MM.1S (cell line): Measurements from ENCODE around the gene TRAK2.

Experiments
- DNase-seq: peaks from one replicate; pipeline ENCODE4 v3.0.0-alpha.2; 2015
- H2AFZ ChIP-seq: fragments of 300-600 bp; sonication (generic); 2 replicates; pipeline ENCODE4 v1.6.0; 2016; ENCODE audit warnings: antibody characterized with exemption, low read length
- H3F3A ChIP-seq: fragments of 300-600 bp; sonication (generic); 2 replicates; pipeline ENCODE4 v1.6.1; 2016; ENCODE audit warnings: mild to moderate bottlenecking, antibody characterized with exemption, low read length, moderate library complexity, mixed read lengths; ENCODE audit not compliant: insufficient read depth
- H3K27ac ChIP-seq: fragments of 300-600 bp; sonication (generic); 2 replicates; pipeline ENCODE4 v1.5.1; 2016; ENCODE audit warnings: mild to moderate bottlenecking, low read length
- H3K27me3 ChIP-seq: fragments of 300-600 bp; sonication (generic); replicated peaks from 2 replicates; pipeline ENCODE4 v1.6.0; 2016; ENCODE audit warnings: low read length; ENCODE audit not compliant: insufficient read depth
- H3K36me3 ChIP-seq: fragments of 300-600 bp; sonication (generic); replicated peaks from 2 replicates; pipeline ENCODE4 v1.6.1; 2016; ENCODE audit warnings: mild to moderate bottlenecking, low read length, mixed read lengths; ENCODE audit not compliant: insufficient read depth
- H3K4me1 ChIP-seq: fragments of 300-600 bp; sonication (generic); 2 replicates; pipeline ENCODE4 v1.6.1; 2016; ENCODE audit warnings: low read length, mixed read lengths
- H3K4me2 ChIP-seq: fragments of 300-600 bp; sonication (generic); 2 replicates; pipeline ENCODE4 v1.6.0; 2016; ENCODE audit warnings: low read depth, low read length
- H3K4me3 ChIP-seq: fragments of 300-600 bp; sonication (generic); 2 replicates; pipeline ENCODE4 v1.5.1; 2016; ENCODE audit warnings: low read length, mixed read lengths
- H3K79me2 ChIP-seq: fragments of 300-600 bp; sonication (generic); 2 replicates; pipeline ENCODE4 v1.6.1; 2016; ENCODE audit warnings: mixed run types, low read length, mixed read lengths
- H3K9ac ChIP-seq: fragments of 300-600 bp; sonication (generic); 2 replicates; pipeline ENCODE4 v1.6.1; 2016; ENCODE audit warnings: low read length, mixed read lengths
- H3K9me2 ChIP-seq: fragments of 300-600 bp; sonication (generic); replicated peaks from 2 replicates; pipeline ENCODE4 v1.6.1; 2016; ENCODE audit warnings: mild to moderate bottlenecking, low read length, mixed read lengths; ENCODE audit not compliant: insufficient read depth
- H3K9me3 ChIP-seq: fragments of 300-600 bp; sonication (generic); replicated peaks from 2 replicates; pipeline ENCODE4 v1.6.1; 2016; ENCODE audit warnings: mild to moderate bottlenecking, low read length, mixed read lengths; ENCODE audit not compliant: insufficient read depth
- H4K20me1 ChIP-seq: fragments of 300-600 bp; sonication (generic); 2 replicates; pipeline ENCODE4 v1.6.1; 2016; ENCODE audit warnings: mild to moderate bottlenecking, low read length, moderate library complexity, mixed read lengths; ENCODE audit not compliant: insufficient read depth
- CTCF ChIP-seq: fragments of 300-600 bp; sonication (generic); IDR thresholded peaks from 2 replicates; pipeline ENCODE4 v1.5.1; 2016; ENCODE audit warnings: antibody characterized with exemption, low read length, mixed read lengths
- EZH2 ChIP-seq: fragments of 300-600 bp; sonication (generic); optimal IDR thresholded peaks from 2 replicates; pipeline ENCODE3; 2017; ENCODE audit warnings: low read depth, mild to moderate bottlenecking, antibody characterized with exemption, low read length, mixed read lengths
- EZH2phosphoT487 ChIP-seq: fragments of 300-600 bp; sonication (generic); IDR thresholded peaks from 2 replicates; pipeline ENCODE4 v1.6.1; 2018; ENCODE audit warnings: antibody characterized with exemption, low read length

The TRAK2 gene

GRCh38 chr2:201465524-201465971 is 14.3 kb upstream of the TRAK2 start:
- H3K4me3 ChIP-seq: no peak overlapping the region
- no peak overlapping the region for H3K9ac ChIP-seq
- H3K27ac ChIP-seq: no peak overlapping the region
- no peak overlapping the region for H3K4me2 ChIP-seq
- H2AFZ ChIP-seq: no peak overlapping the region
- no peaks in the 10 kb centered on the region for H3K9me2 ChIP-seq
- no peaks in the 10 kb centered on the region for H3K79me2 ChIP-seq
- DNase-seq: no peak
- H3K36me3 ChIP-seq: no peaks in the 10 kb centered on the region
- H3K4me1 ChIP-seq: no peaks in the 10 kb centered on the region
- H3K27me3 ChIP-seq: no peaks in the 10 kb centered on the region
- TF ChIP-seq EZH2phosphoT487 (no peak), CTCF (no peak), EZH2 (no peak)
- H3F3A ChIP-seq: no peaks in the 10 kb centered on the region
- H4K20me1 ChIP-seq: no peaks in the 10 kb centered on the region
- H3K9me3 ChIP-seq: no peaks in the 10 kb centered on the region

GRCh38 chr2:201464547-201464946 is 13.3 kb upstream of the TRAK2 start:
- Histone ChIP-seq H3K9me3 (no peaks in the 10 kb centered on the region), H3K9ac (no peak overlapping the region), H3K4me1 (no peaks in the 10 kb centered on the region), H3K27me3 (no peaks in the 10 kb centered on the region), H2AFZ (no peak overlapping the region), H4K20me1 (no peaks in the 10 kb centered on the region), H3K79me2 (no peaks in the 10 kb centered on the region), H3K27ac (no peak overlapping the region), H3K36me3 (no peaks in the 10 kb centered on the region), H3K9me2 (no peaks in the 10 kb centered on the region), H3F3A (no peaks in the 10 kb centered on the region), H3K4me2 (no peak overlapping the region), H3K4me3 (no peak overlapping the region)
- no peak for DNase-seq
- TF ChIP-seq CTCF: no peak
- TF ChIP-seq EZH2phosphoT487: no peak
- TF ChIP-seq EZH2: no peak

GRCh38 chr2:201460532-201460931 is 9.3 kb upstream of the TRAK2 start:
- H3K36me3 ChIP-seq: no peaks in the 10 kb centered on the region

More at GRCh38 chr2:201460532-201460931, 9.3 kb upstream of the TRAK2 start:
- no peaks in the 10 kb centered on the region for H3K9me3 ChIP-seq
- H3K4me1 ChIP-seq: no peaks in the 10 kb centered on the region
- no peaks in the 10 kb centered on the region for H3F3A ChIP-seq
- DNase-seq: no peak
- no peaks in the 10 kb centered on the region for H3K9me2 ChIP-seq
- no peaks in the 10 kb centered on the region for H4K20me1 ChIP-seq
- no peak overlapping the region for H3K9ac ChIP-seq
- no peaks in the 10 kb centered on the region for H3K27me3 ChIP-seq
- H3K4me3 ChIP-seq: no peak overlapping the region
- H3K27ac ChIP-seq: no peak overlapping the region
- TF ChIP-seq EZH2phosphoT487: no peak
- TF ChIP-seq CTCF: no peak
- no peaks in the 10 kb centered on the region for H3K79me2 ChIP-seq
- H2AFZ ChIP-seq: no peak overlapping the region
- no peak overlapping the region for H3K4me2 ChIP-seq
